D721Med (cell line): ENCODE data around the gene SEMA4C.

ENCODE experiments used
- DNase-seq: peaks from one replicate; pipeline ENCODE4 v3.0.0; 2011; ENCODE audit warnings: low spot score; ENCODE audit not compliant: insufficient read length
- FAIRE-seq: peaks from 2 replicates; lab custom pipeline; 2011; peaks lifted over from hg19 to GRCh38; lab: Jason Lieb, UNC
- TF ChIP-seq, protein P1 (sequence below): IDR thresholded peaks from 2 replicates; pipeline ENCODE4 v1.5.1; 2012; ENCODE audit warnings: mild to moderate bottlenecking, control low read depth; ENCODE audit not compliant: insufficient read depth; ENCODE audit errors: missing control alignments

SEMA4C gene

DNA sequence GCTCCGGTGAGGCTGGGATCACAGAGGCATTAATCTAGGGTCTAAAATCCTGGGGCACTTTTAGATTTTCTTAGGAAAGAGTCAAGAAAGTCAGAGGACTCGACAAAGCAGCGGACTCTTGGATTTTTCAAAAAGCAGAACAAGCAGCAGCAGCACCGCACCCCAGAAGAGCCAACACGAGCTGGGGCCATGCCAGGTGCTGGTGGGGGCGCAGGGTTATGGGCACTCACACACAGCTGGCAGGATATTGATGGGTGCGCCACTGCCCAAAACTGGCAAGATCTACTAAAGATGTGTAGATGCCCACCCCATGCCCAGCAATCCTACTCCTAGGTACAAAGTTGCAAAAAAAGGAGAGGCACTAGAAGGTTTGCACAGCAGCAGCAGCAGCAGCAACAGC is 33.9 kb upstream of the SEMA4C start:
- no peak for FAIRE-seq
- TF ChIP-seq, protein P1, sequence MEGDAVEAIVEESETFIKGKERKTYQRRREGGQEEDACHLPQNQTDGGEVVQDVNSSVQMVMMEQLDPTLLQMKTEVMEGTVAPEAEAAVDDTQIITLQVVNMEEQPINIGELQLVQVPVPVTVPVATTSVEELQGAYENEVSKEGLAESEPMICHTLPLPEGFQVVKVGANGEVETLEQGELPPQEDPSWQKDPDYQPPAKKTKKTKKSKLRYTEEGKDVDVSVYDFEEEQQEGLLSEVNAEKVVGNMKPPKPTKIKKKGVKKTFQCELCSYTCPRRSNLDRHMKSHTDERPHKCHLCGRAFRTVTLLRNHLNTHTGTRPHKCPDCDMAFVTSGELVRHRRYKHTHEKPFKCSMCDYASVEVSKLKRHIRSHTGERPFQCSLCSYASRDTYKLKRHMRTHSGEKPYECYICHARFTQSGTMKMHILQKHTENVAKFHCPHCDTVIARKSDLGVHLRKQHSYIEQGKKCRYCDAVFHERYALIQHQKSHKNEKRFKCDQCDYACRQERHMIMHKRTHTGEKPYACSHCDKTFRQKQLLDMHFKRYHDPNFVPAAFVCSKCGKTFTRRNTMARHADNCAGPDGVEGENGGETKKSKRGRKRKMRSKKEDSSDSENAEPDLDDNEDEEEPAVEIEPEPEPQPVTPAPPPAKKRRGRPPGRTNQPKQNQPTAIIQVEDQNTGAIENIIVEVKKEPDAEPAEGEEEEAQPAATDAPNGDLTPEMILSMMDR: no peak
- DNase-seq: no peak

DNA sequence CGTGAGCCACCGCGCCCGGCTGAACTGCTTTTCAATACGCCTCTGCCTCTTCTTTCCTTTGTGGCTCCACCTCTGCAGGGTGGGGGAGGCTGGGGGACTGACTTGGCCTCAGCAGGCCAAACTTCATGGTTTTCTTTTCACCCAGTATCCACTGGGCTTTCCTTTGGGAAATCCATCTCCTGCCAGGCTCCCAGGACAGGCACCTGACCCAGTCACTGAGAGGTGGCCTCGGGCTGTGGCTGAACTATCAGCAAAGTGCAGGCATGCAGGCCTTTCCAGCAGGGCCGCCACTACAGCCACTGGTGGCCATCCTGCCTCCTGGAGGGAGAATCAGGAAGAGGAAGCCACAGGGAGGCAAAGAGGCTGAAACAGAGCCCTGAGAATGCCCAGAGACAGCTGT is 33.4 kb upstream of the SEMA4C start:
- DNase-seq: no peak
- TF ChIP-seq, protein P1: no peak
- FAIRE-seq: no peak

- TF ChIP-seq, protein P1: no peak
- DNase-seq: no peak
- FAIRE-seq: no peak
Measured at GRCh38 chr2:96900237-96900636, 30.4 kb upstream of the SEMA4C start.

GRCh38 chr2:96899413-96899741 is 29.5 kb upstream of the SEMA4C start:
- FAIRE-seq (no peak), DNase-seq (no peak)
- TF ChIP-seq, protein P1: no peak

- FAIRE-seq (no peak), DNase-seq (no peak)
- TF ChIP-seq, protein P1: no peak
Measured at GRCh38 chr2:96898641-96899412, 28.9 kb upstream of the SEMA4C start.

DNA sequence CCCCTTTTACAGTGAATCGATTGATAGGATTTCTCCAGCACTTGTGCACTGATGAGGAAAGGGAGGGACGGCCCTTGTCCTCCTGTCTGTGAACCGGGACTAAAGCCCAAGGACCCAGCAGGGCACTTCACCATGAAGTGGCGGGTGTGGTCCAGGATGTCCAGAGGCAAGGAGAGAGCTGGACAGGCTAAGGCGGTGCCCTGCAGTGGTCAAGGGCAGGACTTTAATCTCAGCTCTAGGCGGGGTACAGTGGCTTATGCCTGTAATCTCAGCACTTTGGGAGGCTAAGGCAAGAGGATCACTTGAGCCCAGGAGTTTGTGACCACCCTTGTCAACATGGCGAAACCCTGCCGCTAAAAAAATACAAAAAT is 28.2 kb upstream of the SEMA4C start:
- DNase-seq (no peak), FAIRE-seq (no peak)
- TF ChIP-seq, protein P1: no peak

- FAIRE-seq (no peak), DNase-seq (no peak)
- TF ChIP-seq, protein P1: no peak
Measured at GRCh38 chr2:96897491-96898134, 27.7 kb upstream of the SEMA4C start.
